Measurements from ENCODE around the gene FARP1.

GRCh38 chr13:98348466-98349200 lies 205.7 kb downstream of the FARP1 start:
- TF ChIP-seq CTCF (conservative IDR thresholded peaks at IDR 0.05; ENCODE audit: low read length): no peak
- no peak for TF ChIP-seq EZH2phosphoT487 (IDR thresholded peaks at IDR 0.05; ENCODE audit: borderline replicate concordance, low read depth, low read length)
